Activated CD8-positive, alpha-beta T cell treated with anti-CD3 and anti-CD28 coated beads for 36 hours (primary cell): ENCODE results near the gene LGALS3BP. TPM values are rescaled to one million over a fixed set of nuclear protein-coding genes. Genes with fewer than 3 reads are reported as not detected.
"Not testable (repeated sequence)": the region's sequence is repeated elsewhere in the genome, so short reads cannot be mapped to it uniquely, and the experiment has no call there.

ENCODE experiments used
- ATAC-seq: fragments of 200-7000 bp; cut with Tn5 transposase; one replicate; pipeline ENCODE4 v1.10.0; 2021; ENCODE audit warnings: mild to moderate bottlenecking, moderate library complexity
- CTCF ChIA-PET: fragments of 350-600 bp; sonication (Branson Sonifier 250); formaldehyde crosslinking; loops from one replicate; lab custom pipeline; 2021; ENCODE audit warnings: antibody characterized with exemption; lab: Charles Lee
- POLR2A ChIA-PET: fragments of 350-600 bp; sonication (Branson Sonifier 250); formaldehyde crosslinking; loops from one replicate; lab custom pipeline; 2021; ENCODE audit warnings: antibody characterized with exemption; lab: Charles Lee
- DNase-seq: peaks from one replicate; pipeline ENCODE4 v3.0.0-alpha.2; 2020
- H3K27ac Mint-ChIP-seq: one replicate; pipeline ENCODE4 v1.8.0; 2021; ENCODE audit warnings: mild to moderate bottlenecking, mixed read lengths
- H3K27me3 Mint-ChIP-seq: one replicate; pipeline ENCODE4 v1.8.0; 2021; ENCODE audit warnings: mixed read lengths
- H3K36me3 Mint-ChIP-seq: one replicate; pipeline ENCODE4 v1.8.0; 2021; ENCODE audit warnings: low read depth, mixed read lengths
- H3K4me1 Mint-ChIP-seq: one replicate; pipeline ENCODE4 v1.8.0; 2021; ENCODE audit warnings: low read depth, mixed read lengths
- H3K4me3 Mint-ChIP-seq: one replicate; pipeline ENCODE4 v1.8.0; 2021; ENCODE audit warnings: mild to moderate bottlenecking, moderate library complexity, mixed read lengths
- H3K9me3 Mint-ChIP-seq: one replicate; pipeline ENCODE4 v1.8.0; 2021; ENCODE audit warnings: mixed read lengths
- intact Hi-C: fragments of 100-400 bp; cut with micrococcal nuclease; formaldehyde crosslinking; loops from one replicate; pipeline ENCODE4 v1.10.0; 2022
- total RNA-seq, 2 experiments: library from RNA; stranded (reverse); gene quantifications; one replicate each; pipeline ENCODE4 v1.2.3, GENCODE V29; 2021
- TF ChIP-seq, protein P1 (sequence below): fragments of 200-600 bp; IDR thresholded peaks from one replicate; pipeline ENCODE4 v1.8.0; 2022; ENCODE audit warnings: antibody characterized with exemption, mild to moderate bottlenecking

LGALS3BP gene
- total RNA-seq, 2 experiments from 2014 or later: 41.4 to 50.8 TPM

DNA sequence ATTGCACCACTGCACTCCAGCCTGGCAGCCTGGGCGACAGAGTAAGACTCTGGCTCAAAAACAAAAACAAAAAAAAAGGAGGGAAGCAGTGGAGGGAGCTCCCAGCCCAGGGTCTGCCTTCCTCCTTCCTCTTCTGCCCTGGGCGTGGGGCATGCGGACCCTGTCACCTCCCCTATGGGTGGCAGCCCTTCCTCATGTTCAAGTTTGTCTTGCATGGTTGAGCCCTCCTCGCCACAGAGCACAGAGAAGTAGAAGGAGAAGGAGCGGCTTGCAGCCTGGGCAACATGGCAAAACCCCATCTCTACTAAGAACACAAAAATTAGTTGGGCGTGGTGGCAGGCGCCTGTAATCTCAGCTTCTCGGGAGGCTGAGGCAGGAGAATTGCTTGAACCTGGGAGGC, 33.1 kb downstream of the LGALS3BP start:
- no peaks in the 10 kb centered on the region for H3K27me3 Mint-ChIP-seq
- ChIA-PET POLR2A (interaction anchor here (0.6 kb wide), 1 partner anchor 79 kb away, joined by 3 read pairs; no protein-coding TSS in a partner anchor), CTCF (no interaction called here)
- peaks cover 18% of the 10 kb centered on the region for H3K9me3 Mint-ChIP-seq
- H3K4me1 Mint-ChIP-seq: no peaks in the 10 kb centered on the region
- no peak for ATAC-seq
- TF ChIP-seq, protein P1, sequence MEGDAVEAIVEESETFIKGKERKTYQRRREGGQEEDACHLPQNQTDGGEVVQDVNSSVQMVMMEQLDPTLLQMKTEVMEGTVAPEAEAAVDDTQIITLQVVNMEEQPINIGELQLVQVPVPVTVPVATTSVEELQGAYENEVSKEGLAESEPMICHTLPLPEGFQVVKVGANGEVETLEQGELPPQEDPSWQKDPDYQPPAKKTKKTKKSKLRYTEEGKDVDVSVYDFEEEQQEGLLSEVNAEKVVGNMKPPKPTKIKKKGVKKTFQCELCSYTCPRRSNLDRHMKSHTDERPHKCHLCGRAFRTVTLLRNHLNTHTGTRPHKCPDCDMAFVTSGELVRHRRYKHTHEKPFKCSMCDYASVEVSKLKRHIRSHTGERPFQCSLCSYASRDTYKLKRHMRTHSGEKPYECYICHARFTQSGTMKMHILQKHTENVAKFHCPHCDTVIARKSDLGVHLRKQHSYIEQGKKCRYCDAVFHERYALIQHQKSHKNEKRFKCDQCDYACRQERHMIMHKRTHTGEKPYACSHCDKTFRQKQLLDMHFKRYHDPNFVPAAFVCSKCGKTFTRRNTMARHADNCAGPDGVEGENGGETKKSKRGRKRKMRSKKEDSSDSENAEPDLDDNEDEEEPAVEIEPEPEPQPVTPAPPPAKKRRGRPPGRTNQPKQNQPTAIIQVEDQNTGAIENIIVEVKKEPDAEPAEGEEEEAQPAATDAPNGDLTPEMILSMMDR: no peak
- no peak for DNase-seq
- peaks cover 2% of the 10 kb centered on the region for H3K36me3 Mint-ChIP-seq
- no peak overlapping the region for H3K27ac Mint-ChIP-seq
- intact Hi-C loops: no loop called here
- H3K4me3 Mint-ChIP-seq: no peak overlapping the region

DNA sequence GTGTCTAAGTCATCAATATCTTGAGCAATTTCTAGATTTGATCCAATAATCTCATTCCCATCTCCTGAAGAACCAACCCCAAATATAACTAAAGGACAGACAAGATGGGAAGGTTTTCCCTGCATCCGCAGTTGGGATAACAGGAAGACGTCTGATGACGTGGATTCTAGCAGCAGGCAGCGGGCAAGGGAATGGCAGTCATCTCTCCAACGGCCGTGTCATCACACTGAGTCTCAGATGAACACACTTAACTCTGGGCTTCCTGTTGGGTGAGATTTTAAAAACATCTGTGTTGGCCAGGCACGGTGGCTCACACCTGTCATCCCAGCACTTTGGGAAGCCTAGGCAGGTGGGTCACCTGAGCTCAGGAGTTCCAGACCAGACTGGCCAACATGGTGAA, 33.6 kb downstream of the LGALS3BP start:
- H3K36me3 Mint-ChIP-seq: peaks cover 2% of the 10 kb centered on the region
- ChIA-PET POLR2A (no interaction called here), CTCF (no interaction called here)
- peaks cover 14% of the 10 kb centered on the region for H3K9me3 Mint-ChIP-seq
- no peaks in the 10 kb centered on the region for H3K27me3 Mint-ChIP-seq
- H3K4me3 Mint-ChIP-seq: no peak overlapping the region
- TF ChIP-seq, protein P1: no peak
- no peak overlapping the region for H3K27ac Mint-ChIP-seq
- H3K4me1 Mint-ChIP-seq: no peaks in the 10 kb centered on the region
- intact Hi-C loops: no loop called here
- no peak for ATAC-seq
- DNase-seq: no peak

DNA sequence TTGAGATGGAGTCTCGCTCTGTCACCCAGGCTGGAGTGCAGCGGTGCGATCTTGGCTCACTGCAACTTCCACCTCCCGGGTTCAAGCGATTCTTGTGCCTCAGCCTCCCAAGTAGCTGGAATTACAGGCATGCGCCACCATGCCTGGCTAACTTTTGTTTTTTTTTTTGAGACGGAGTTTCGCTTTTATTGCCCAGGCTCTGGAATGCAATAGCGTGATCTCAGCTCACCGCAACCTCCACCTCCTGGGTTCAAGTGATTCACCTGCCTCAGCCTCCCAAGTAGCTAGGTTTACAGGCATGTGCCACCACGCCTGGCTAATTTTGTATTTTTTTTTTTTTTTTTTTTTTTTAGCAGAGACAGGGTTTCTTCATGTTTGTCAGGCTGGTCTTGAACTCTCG, 34.3 kb downstream of the LGALS3BP start:
- H3K27ac Mint-ChIP-seq, H3K27me3 Mint-ChIP-seq, ATAC-seq, DNase-seq, POLR2A ChIA-PET, intact Hi-C loops, H3K4me3 Mint-ChIP-seq, H3K36me3 Mint-ChIP-seq, H3K4me1 Mint-ChIP-seq, H3K9me3 Mint-ChIP-seq: not testable (repeated sequence)
- CTCF ChIA-PET: interaction anchor here (1.1 kb wide), 1 partner anchor 120 kb away, joined by 3 read pairs; no protein-coding TSS in a partner anchor

DNA sequence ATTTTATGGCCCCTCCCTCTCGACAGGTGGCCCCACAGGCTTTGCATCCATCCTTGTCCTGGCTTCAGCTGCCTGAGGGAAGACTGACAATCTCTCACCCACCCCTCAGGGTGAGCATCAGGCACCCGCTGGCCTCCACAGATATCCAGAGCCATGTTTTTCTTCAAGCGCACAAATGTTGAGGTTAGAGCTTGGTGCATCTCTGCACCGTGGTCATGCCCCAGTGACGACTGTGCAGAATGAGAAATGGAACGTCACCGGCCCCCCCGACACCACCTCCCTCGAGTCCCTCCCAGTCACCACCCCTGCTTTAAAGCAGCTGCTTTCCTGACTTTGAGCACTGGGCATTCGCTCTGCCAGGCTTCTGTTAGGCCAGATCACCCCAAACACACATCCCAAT, 34.8 kb downstream of the LGALS3BP start:
- Mint-ChIP-seq H3K27ac (no peak overlapping the region), H3K4me3 (no peak overlapping the region), H3K27me3 (no peaks in the 10 kb centered on the region), H3K4me1 (no peaks in the 10 kb centered on the region), H3K9me3 (peaks cover 4% of the 10 kb centered on the region), H3K36me3 (no peaks in the 10 kb centered on the region)
- ATAC-seq (no peak), DNase-seq (no peak)
- TF ChIP-seq, protein P1: no peak
- ChIA-PET CTCF (interaction anchor here (1.1 kb wide), 2 partner anchors 101 to 120 kb away, joined by 3 read pairs; no protein-coding TSS in a partner anchor), POLR2A (no interaction called here)
- intact Hi-C loops: no loop called here

DNA sequence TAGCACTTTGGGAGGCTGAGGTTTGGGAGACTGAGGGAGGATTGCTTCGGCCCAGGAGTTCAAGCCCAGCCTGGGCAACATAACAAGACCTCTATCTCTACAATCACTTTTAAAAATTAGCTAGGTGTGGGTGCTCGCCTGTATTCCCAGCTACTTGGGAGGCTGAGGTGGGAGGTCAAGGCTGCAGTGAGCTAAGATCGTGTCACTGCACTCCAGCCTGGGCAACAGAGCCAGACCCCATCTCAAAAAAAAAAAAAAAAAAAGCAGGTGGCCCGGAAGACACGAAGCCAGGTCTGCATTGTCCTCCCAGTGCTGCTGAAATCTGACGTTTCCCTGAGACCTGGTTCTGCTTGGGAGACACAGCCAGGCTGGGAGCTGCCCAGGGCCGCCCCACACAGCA, 35.7 kb downstream of the LGALS3BP start:
- Mint-ChIP-seq H3K4me1 (no peaks in the 10 kb centered on the region), H3K27me3 (no peaks in the 10 kb centered on the region), H3K4me3 (no peak overlapping the region), H3K9me3 (no peaks in the 10 kb centered on the region), H3K36me3 (no peaks in the 10 kb centered on the region), H3K27ac (no peak overlapping the region)
- intact Hi-C loops: no loop called here
- CTCF ChIA-PET: interaction anchor here (1.1 to 2.4 kb wide), 3 partner anchors 27 to 121 kb away, joined by 3 to 10 read pairs (median 3); no protein-coding TSS in a partner anchor
- ATAC-seq: no peak
- DNase-seq: no peak
- POLR2A ChIA-PET: no interaction called here
- TF ChIP-seq, protein P1: no peak
